GM19328 (cell line): Measurements from ENCODE around the gene DCBLD1.

ENCODE experiments used
- ATAC-seq: cut with Tn5 transposase; IDR thresholded peaks from one replicate; pipeline ENCODE4 v1.9.1; 2021; ENCODE audit warnings: mild to moderate bottlenecking, moderate library complexity; ENCODE audit not compliant: unreplicated experiment

The DCBLD1 gene

DNA sequence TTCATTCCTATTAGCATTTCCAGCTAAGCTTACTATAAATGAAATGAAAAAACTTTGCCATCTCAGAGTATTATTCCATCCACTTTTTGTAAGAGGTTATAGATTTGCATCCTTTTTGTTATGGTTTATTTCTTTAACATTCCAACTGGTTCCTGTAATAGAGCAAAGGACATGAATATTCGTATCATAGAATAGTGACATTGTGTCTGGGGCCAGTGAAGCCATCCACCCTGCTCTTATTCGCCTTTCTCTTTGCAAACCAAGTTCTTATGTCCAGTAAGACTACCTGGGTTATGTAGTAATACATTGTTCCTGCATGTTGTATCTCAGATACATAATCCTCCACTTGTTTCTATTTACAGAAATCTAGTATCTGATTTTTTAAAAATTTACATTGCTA, 43.1 kb downstream of the DCBLD1 start:
- no peak for ATAC-seq

DNA sequence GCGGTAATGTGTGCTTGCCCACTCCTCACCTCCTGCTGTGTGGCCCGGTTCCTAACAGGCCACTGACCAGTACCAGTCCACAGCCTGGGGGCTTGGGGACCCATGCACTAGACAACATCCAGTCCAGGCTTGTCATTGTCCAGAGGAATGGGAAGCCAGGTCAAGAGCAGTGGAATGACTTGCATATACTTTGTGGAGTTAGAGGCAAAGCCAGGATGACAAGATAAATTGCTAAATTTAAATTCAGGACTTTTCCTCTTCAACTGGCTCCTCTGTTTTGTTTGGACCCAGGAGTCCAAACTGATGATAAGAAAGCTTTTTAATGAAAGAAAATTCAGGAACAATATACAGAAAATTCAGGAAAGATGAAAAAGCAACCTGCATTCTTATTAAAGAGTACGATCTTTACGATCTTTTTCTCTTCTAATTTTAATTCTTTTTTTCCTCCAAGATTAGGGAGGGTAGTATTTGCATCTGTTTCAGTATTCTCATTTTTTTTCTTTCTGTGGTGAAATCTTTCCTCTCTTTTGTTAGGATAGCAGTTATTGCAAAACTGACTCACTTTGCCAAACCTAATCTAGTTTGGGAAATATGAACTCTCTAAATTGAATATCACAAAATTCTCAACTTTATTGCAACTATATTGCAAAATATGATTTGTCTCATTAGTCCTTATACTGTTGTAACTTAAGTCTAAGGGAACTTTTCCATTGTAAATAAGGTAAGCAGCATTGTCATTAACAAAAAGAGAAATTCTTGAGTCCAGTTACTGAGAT, 48.2 kb downstream of the DCBLD1 start:
- ATAC-seq: no peak

DNA sequence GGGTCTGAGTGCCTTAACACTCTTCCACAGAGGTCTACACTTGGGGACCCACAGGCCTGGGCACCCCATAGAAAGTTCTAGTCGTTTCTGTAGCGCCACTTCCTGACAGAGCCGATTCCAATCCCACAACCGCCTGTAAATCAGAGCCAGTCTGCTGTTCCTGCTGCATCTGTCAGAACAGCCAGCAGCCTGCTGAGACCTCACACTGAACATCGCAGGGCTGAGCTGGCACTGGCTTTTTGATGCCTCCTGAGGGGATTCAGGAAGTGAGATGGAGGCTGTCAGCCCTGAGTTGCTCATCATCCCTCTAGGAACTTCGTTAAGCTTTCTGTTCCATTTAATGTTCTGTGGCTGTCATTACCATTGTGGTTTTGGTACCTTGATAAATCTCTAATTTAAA, 48.9 kb downstream of the DCBLD1 start:
- no peak for ATAC-seq

DNA sequence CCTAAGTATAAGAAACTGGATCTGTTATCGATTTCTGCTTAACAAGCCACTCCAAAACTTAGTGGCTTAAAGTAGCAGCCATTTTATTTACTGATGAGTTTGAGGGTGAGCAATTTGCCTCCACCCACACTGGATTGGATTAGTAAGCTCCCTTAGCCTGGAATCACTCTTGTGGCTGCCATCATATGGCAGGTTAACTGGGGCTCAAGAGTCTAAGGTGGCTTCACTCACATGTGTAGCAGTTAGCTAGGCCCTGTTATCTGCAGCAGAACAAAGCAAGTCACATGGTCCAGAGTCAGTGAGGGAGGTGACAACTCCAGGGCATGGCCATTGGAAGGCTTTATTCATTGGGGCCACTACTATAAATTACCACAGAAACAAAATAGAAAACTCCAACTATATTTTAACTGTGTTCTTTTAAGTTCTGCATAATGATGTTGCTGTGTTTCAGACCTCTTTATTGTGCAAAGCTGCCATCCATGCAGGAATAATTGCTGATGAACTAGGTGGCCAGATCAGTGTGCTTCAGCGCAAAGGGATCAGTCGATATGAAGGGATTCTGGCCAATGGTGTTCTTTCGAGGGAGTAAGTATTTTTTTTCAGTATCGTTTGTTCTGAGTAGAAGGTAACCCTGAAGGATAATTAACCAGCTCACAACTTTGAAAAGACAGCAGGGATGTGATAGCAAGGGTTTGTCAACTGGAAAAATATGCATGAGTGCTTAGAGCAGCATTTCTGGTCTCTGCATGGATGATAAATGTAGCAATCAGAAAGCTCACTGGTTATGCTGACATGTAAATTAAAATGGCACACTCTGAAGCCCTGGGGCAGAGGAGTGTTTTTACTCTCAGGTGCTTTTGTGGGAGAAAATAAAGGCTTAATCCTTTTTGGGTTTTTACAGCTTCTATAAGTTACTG, 49.6 kb downstream of the DCBLD1 start:
- ATAC-seq: no peak

DNA sequence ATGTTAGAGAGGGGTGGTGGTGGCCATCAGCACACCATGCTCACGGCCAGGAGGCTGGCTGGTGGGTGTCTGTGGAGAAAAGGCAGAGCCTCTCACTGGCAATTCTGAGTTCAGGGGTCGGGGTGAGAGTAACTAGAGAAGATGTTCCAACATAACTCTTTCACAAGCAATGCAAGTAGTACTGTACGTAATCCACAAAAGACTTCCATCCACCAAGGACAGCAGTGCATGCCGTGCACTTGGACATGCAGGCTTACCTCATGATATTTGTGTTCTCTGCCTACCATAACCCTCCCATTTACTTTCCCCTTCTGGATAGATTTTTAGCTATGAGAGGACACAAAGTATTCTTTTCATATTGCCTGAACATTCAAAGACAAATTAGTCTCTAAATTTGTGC, 51.3 kb downstream of the DCBLD1 start:
- ATAC-seq: no peak

DNA sequence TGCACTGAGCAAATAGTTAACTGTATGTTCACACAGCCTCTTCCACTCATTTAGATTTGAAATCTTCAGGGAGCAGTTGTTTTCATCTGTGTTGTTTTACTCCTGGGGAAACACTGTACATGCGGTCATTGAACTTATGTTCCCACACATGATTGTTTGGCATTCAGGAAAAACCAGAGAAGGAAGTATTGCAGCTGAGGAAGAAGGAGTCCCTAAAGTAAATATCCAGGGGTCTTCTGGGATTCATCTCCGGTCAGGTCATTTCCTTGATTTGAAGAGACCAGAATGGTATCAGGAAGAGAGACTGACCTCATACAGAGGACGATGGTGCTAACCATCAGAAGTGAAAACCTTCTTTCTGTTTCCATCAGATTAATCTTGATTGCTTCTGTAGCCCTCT, 52.5 kb downstream of the DCBLD1 start:
- ATAC-seq: no peak

DNA sequence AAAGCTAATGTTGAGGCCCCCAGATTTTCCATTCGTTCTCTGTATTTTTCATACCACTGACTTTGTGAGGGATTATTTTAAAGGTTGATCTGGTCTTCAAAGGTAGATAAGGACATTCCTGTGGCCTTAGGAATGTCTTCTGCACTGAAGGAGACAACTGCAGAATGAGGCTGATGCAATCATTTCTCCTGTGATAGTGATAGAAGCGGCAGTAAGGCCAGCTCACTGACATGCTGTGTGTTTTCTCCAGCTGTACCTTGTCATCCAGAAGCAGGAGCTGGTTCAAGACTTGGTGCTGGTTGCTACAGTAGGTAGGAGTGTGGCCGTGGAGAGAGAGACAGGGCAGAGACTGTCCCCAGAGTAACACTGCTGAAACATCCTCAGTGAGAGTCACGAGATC, 53.8 kb downstream of the DCBLD1 start:
- no peak for ATAC-seq

DNA sequence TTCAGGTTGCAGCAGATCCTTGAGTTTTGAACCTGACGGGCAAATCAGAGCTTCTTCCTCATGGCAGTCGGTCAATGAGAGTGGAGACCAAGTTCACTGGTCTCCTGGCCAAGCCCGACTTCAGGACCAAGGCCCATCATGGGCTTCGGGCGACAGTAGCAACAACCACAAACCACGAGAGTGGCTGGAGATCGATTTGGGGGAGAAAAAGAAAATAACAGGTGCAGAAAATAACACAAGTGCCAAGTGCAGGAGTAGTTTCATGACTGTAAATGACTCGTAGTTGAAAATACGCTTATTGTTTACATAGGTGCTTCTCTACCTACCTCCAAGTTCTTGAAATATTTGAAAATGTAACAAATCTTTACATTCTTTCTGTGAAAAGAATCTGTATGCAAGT, 56.1 kb downstream of the DCBLD1 start:
- no peak for ATAC-seq

DNA sequence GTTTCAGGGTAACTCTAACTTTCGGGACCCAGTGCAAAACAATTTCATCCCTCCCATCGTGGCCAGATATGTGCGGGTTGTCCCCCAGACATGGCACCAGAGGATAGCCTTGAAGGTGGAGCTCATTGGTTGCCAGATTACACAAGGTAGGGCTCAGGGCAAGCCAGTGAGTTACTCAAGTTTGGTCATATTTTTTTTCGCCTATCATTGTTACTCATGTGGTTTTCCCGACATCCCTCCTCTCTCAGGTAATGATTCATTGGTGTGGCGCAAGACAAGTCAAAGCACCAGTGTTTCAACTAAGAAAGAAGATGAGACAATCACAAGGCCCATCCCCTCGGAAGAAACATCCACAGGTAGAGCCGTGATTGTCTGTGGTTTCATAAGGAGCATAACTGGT, 58.2 kb downstream of the DCBLD1 start:
- no peak for ATAC-seq

DNA sequence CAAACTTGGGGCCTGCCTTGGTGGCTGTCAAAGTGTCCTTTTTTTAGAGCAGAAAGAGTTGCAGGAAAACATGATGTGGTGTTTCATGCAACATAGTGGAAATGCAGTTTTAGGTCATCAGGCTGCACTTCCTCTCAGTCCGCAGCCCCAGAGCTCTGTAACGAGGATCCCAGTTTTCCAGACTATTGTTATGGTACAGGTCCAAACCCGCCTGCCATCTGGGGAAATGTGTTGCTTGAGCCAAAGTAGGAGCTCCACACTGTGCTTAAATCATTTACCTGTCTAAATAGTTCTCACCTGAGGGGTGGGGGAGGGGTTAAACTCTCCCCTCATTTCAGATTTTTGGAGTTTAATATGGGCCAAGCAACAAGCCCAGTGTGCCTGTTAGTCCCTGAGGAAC, 60.0 kb downstream of the DCBLD1 start:
- no peak for ATAC-seq

DNA sequence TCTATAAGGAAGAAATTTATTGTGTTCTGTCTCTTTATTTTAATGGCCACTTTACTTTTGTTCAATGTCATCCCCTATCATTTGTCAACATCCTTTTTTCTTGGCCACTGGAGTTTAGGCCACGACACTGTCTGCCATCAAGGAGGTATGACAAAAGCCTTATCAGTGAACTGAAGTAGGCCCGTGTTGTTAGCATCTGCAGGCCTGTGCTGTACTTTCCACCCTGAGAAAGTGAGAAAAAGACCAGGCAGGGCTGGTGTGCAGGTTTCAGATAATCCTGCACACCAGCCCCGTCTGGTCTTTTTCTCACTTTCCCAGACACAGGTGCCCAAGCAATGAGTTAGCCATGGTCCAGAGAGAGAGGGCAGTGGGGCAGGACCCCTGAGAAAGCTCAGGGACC, 62.2 kb downstream of the DCBLD1 start:
- no peak for ATAC-seq

DNA sequence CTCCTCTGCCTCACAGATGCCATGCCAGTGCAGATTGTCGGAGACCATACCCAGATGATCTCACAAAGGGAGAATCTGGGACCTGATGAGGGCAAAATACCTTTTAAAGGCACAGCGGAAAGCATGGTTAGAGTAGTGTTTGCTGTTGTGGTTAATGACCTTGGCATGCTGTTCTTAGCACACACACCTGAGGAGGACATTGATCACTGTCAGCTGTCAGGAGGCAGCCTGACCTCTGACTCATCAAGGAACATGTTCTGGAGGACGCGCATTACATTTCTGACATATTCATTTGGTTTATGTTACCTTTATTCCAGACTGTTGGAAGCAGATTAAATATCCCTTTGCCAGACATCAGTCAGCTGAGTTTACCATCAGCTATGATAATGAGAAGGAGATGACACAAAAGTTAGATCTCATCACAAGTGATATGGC, 62.7 kb downstream of the DCBLD1 start:
- no peak for ATAC-seq

DNA sequence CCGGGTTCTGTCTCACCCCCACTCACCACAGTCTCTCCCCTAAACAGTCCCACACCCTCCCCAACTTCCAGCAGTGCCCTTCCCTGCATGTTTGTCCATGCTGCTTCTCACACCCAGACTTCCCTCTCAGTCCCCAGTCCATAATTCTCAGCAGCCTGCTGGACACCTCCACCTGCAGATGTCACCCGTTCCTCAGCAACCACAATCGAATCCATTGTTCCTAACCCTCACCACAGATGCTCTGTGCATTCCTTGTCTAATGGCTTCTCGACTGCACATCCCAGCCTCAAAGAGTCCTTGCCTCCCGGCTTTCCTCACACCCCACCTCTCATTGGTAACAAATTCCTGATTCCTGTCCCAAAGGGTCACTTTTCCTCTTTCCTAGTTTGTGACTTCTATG, 64.2 kb downstream of the DCBLD1 start:
- ATAC-seq: no peak

DNA sequence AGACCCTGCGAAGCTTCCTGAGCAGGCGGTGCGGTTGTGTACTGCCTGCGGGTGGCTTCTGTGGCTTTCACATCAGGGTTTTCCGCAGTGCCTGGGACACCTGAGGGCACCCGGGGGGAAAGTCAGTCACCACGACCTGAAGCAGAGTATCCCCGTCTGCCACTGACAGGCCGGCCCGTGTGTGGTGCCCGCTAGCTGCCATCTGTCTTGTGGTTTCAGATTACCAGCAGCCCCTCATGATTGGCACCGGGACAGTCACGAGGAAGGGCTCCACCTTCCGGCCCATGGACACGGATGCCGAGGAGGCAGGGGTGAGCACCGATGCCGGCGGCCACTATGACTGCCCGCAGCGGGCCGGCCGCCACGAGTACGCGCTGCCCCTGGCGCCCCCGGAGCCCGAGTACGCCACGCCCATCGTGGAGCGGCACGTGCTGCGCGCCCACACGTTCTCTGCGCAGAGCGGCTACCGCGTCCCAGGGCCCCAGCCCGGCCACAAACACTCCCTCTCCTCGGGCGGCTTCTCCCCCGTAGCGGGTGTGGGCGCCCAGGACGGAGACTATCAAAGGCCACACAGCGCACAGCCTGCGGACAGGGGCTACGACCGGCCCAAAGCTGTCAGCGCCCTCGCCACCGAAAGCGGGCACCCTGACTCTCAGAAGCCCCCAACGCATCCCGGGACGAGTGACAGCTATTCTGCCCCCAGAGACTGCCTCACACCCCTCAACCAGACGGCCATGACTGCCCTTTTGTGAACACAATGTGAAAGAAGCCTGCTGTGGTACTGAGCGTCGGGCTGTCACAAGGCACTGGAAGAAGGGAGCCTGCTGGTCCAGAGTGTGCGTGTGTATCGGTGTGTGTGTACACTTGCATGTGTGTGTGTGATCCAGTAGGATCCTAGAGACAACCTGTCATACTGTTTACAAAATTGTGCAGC, 65.5 kb downstream of the DCBLD1 start:
- no peak for ATAC-seq

DNA sequence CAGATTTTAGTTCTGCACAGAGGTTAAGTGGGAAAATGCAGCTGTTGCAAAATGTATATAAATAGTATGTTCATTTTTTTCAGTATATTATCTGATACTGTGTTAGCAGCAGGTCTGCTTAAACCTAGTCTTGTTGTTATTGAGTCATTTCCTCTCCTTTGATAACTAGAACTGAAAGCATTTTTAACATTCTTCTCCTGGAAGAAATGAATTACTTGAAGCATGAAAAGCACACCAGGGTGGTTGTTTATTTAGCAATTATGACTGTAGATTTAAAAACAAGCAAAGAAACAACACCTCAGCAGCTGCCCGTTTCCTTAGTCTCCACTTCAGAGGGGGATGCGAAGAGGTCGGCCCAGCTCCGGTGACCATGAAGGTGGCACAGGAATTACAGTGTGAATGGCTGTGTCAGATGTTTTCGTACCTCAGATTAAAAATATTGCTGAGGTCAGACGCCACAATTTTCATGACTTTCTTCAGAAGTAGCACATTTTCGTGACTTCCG, 66.4 kb downstream of the DCBLD1 start:
- peak; percentile 37 for ATAC-seq

DNA sequence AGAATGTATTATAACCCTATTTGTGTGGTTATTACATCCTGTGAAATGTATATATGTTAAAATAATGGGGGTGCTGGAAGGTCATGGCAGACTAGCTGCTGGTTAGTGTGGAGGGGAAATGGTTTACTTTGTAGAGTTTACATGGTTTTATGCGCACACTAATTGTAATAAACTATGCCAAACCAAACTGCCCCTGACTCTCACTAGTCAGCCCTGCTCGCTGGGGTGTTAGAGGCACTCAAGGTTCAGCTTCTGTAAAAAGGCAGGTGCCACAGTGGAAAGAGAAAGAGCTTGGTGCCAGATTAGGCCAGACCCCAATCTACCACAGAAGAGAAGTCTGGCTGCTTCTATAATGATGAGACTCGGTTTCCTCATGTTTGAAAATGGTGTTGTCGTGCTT, 67.1 kb downstream of the DCBLD1 start:
- no peak for ATAC-seq

DNA sequence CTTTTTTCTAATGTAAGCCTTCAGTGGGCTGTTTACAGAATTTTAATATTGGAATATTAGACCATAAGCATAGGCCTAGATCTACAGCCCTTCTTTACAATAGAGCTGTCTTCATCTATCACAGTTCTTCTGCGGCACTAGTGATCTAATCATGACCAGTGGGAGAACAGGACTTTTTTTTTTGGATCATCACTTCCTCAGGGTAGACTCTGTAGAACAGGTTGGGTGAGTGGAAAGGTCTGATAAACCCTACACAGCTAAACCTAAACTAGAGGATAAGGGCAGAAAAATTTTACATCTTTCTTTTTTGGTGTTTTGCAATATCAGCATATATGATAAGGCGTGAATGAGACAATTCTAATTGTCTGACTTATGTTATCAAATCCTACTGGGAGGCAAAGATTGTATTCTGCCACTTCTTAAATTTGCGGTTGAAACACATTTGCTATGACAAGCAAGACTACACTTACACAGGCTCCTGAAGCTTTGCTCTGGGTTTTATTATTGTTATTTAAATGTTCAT, 67.7 kb downstream of the DCBLD1 start:
- no peak for ATAC-seq

DNA sequence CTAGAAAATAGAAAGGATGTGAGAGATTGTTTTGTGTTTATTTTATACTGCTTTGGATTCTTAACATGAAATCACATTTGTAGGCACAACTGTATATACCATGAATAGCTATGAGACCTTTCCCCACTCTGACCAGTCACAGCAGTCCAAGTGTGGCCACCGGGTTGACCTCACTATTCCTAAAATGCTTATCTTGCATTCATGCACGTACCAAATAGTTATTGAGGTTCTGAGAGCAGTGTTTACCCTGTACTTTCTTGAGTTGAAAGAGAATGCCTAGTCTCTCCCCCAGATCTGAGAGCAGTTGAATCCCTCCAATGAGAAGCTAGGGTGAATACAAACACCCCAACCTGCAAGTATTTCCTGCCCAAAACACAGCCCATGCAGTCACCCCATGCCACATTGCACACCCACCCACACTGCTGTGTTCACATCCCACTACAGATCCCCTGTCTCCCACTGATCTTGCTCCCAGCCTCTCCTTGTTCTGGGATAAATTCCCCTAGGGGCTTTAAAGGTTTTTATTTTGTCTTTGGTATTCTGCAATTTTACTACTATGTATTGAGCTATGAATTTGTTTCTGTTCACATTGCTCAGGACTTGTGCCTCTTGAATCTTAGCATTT, 68.3 kb downstream of the DCBLD1 start:
- ATAC-seq: no peak

DNA sequence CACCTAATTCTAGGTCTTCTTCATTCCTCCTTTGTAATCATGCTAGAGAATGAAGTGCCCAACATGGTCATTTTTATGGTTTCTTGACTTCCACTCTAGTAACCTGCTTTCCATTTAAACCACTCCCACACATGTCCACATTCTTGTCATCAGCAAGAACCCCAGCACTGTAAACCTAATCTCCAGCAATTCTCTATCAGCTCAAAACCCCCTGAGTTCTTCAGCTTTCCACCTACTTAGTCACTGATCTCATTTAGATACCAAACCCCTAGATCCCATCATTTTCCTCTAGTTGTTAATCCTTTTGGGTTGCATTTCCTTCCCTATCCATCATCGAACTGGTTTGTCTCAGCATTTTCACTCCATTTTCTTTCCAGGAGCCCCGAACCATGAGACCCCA, 70.1 kb downstream of the DCBLD1 start:
- no peak for ATAC-seq

DNA sequence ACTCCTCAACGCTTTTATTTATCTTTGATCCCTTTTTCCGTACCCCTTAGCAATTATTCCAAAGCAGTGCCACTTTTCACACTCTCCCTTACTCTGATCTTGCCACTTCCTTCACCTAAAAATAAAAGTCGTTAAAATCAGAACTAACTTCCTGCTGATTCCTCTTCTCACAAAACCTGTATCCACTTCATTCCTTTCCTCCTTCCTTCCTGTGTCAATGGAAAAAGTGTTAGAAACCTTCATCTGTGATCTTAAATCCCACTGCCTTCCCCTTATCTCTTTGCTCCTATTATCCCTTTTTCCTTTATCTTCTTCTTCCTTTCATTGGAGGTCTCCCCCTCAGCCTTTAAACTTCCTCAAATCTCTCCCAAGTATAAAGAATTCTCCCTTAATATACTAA, 70.7 kb downstream of the DCBLD1 start:
- ATAC-seq: no peak
